Lower lobe of right lung (tissue), 2 donors: ENCODE results near the gene KRTAP10-3. TPM values are rescaled to one million over a fixed set of nuclear protein-coding genes. Genes with fewer than 3 reads are reported as not detected.

Experiments
- ATAC-seq, 2 donors: fragments of 200-7000 bp; cut with Tn5 transposase; one replicate each; pipeline ENCODE4 v1.9.1; 2020 to 2022; ENCODE audit warnings: mild to moderate bottlenecking in 2 of 2, moderate library complexity in 2 of 2
- DNase-seq: peaks from one replicate; pipeline ENCODE4 v3.0.0-alpha.2; 2020
- H3K27ac ChIP-seq: fragments of 200-600 bp; one replicate; pipeline ENCODE4 v1.8.0; 2022
- H3K27me3 ChIP-seq: fragments of 200-600 bp; one replicate; pipeline ENCODE4 v1.8.0; 2022; ENCODE audit warnings: low read depth
- H3K36me3 ChIP-seq: fragments of 200-600 bp; one replicate; pipeline ENCODE4 v1.8.0; 2022; ENCODE audit warnings: mild to moderate bottlenecking
- H3K4me1 ChIP-seq: fragments of 200-600 bp; one replicate; pipeline ENCODE4 v1.8.0; 2022
- H3K4me3 ChIP-seq: fragments of 200-600 bp; one replicate; pipeline ENCODE4 v1.8.0; 2022; ENCODE audit warnings: mild to moderate bottlenecking
- H3K9me3 ChIP-seq: fragments of 200-600 bp; one replicate; pipeline ENCODE4 v1.8.0; 2022
- intact Hi-C: fragments of 100-400 bp; cut with DNase I; formaldehyde crosslinking; loops from one replicate; pipeline ENCODE4 v1.11.0; 2022
- total RNA-seq: library from RNA; stranded (reverse); fragmentation: NEBNext Ultra II Directional; extraction: Animal tissue kit (Norgen Biotek cat#: 25700); gene quantifications from one replicate; pipeline ENCODE4 v1.2.1, GENCODE V29; 2021
- TF ChIP-seq, protein P1 (sequence below): fragments of 200-600 bp; IDR thresholded peaks from one replicate; pipeline ENCODE4 v1.8.0; 2022; ENCODE audit warnings: antibody characterized with exemption, mild to moderate bottlenecking
- donor health status: DM: no; HTN: yes; CAD: no; lungs with severe emphysema.

KRTAP10-3 gene
- total RNA-seq, 1 donor from 2014 or later = not detected

DNA sequence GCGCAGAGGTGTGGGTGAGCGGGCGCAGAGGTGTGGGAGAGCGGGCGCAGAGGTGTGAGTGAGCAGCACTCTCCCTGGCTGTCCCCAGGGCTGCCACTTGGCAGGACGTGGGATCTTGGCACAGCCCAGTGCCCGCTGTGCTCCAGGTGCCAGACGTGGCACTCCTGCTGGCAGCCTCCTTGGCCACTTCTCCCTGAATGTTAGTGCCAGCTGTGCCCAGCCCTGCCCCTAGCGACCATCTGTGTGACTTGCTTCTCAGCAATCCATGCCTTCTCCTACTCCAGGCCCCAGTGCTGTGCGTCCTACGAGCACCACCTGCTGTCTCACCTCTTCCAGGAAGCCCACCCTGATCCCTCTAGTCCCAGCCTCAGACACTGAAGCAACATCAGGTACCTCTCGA lies 49.1 kb downstream of the KRTAP10-3 start:
- H3K4me1 ChIP-seq = peaks cover 12% of the 10 kb centered on the region
- no peaks in the 10 kb centered on the region for H3K36me3 ChIP-seq
- TF ChIP-seq, protein P1, sequence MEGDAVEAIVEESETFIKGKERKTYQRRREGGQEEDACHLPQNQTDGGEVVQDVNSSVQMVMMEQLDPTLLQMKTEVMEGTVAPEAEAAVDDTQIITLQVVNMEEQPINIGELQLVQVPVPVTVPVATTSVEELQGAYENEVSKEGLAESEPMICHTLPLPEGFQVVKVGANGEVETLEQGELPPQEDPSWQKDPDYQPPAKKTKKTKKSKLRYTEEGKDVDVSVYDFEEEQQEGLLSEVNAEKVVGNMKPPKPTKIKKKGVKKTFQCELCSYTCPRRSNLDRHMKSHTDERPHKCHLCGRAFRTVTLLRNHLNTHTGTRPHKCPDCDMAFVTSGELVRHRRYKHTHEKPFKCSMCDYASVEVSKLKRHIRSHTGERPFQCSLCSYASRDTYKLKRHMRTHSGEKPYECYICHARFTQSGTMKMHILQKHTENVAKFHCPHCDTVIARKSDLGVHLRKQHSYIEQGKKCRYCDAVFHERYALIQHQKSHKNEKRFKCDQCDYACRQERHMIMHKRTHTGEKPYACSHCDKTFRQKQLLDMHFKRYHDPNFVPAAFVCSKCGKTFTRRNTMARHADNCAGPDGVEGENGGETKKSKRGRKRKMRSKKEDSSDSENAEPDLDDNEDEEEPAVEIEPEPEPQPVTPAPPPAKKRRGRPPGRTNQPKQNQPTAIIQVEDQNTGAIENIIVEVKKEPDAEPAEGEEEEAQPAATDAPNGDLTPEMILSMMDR = peak; percentile 35
- peaks cover 18% of the 10 kb centered on the region for H3K27me3 ChIP-seq
- intact Hi-C loops = no loop called here
- no peak overlapping the region for H3K4me3 ChIP-seq
- DNase-seq = peak; percentile 88
- no peak overlapping the region for H3K27ac ChIP-seq
- peak; percentile 92 for ATAC-seq
- H3K9me3 ChIP-seq = no peaks in the 10 kb centered on the region

DNA sequence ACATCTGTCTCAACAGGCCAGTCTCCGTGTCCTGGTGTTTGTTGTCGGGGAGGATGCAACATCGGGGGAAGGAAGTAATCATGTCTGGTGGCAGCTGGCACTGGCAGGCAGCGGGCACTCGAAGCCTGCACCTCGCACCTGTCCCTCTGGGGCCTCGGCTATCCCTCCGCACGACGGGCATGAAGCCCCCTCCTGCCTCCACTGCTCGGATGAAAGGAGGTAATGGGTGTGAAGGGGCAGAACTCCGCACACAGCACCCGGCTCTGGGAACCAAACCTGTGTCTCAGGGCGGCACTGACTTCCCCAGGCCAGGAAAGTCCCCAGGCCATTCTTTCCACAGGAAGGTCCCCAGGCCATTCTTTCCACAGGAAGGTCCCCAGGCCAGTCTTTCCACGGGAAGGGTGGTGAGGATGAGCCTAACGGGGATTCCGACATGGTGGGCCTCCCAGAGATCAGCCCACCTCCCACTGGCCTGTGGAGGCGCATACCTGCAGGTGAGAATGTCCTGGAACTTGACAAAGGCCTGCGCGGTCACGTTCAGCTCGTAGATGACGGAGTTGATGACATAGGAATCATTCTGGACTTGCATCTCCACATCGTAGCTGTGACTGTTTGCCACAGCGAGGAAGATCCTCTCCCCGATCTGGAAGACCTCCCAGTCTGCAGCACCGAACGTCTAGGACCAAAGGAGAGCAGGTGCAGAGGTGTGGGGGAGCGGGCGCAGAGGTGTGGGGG lies 49.7 kb downstream of the KRTAP10-3 start:
- DNase-seq = peak; percentile 32
- peaks cover 18% of the 10 kb centered on the region for H3K27me3 ChIP-seq
- ATAC-seq = no peak
- H3K4me3 ChIP-seq = no peak overlapping the region
- H3K27ac ChIP-seq = no peak overlapping the region
- no peaks in the 10 kb centered on the region for H3K9me3 ChIP-seq
- no peaks in the 10 kb centered on the region for H3K36me3 ChIP-seq
- TF ChIP-seq, protein P1 = no peak
- intact Hi-C loops = no loop called here
- H3K4me1 ChIP-seq = peaks cover 12% of the 10 kb centered on the region

DNA sequence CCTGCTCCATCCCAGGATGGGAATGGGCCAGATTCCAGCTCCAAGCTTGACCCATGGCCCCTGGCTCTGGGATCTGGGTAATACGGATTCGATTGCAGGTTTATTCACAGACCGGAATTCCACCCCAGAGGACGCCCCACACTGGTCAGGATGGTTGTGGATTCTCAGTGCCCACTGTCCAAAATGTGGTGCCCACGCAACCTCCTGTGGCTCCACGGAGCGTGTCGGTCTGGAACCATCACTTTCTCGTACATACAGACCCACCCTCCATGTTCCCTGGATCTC lies 50.2 kb downstream of the KRTAP10-3 start:
- peaks cover 18% of the 10 kb centered on the region for H3K27me3 ChIP-seq
- H3K9me3 ChIP-seq = no peaks in the 10 kb centered on the region
- H3K4me1 ChIP-seq = peaks cover 12% of the 10 kb centered on the region
- no peaks in the 10 kb centered on the region for H3K36me3 ChIP-seq
- DNase-seq = no peak
- intact Hi-C loops = no loop called here
- no peak overlapping the region for H3K27ac ChIP-seq
- ATAC-seq = no peak
- no peak overlapping the region for H3K4me3 ChIP-seq
- TF ChIP-seq, protein P1 = no peak

Other genes with a start within 250 kb of the KRTAP10-3 start
- gene CFAP410, start 219.4 kb downstream of the KRTAP10-3 start, total RNA-seq = 20.3 TPM
- 17.9 TPM for gene TRPM2, start 205.2 kb downstream of the KRTAP10-3 start, total RNA-seq
- 4.0 TPM for gene LRRC3, start 103.3 kb downstream of the KRTAP10-3 start, total RNA-seq
- not detected for gene KRTAP10-1, start 18.6 kb downstream of the KRTAP10-3 start, total RNA-seq
- not detected for gene KRTAP10-2, start 7.3 kb downstream of the KRTAP10-3 start, total RNA-seq
- gene KRTAP10-4, start 14.9 kb upstream of the KRTAP10-3 start, total RNA-seq = not detected
- not detected for gene KRTAP10-5, start 21.8 kb upstream of the KRTAP10-3 start, total RNA-seq
- gene KRTAP10-6, start 33.7 kb upstream of the KRTAP10-3 start, total RNA-seq = not detected
- gene KRTAP10-7, start 41.8 kb upstream of the KRTAP10-3 start, total RNA-seq = not detected
- not detected for gene KRTAP10-8, start 53.3 kb upstream of the KRTAP10-3 start, total RNA-seq
- not detected for gene KRTAP10-9, start 68.3 kb upstream of the KRTAP10-3 start, total RNA-seq
- gene KRTAP10-10, start 78.6 kb upstream of the KRTAP10-3 start, total RNA-seq = not detected
- gene KRTAP10-11, start 87.6 kb upstream of the KRTAP10-3 start, total RNA-seq = not detected
- not detected for gene KRTAP12-4, start 95.9 kb upstream of the KRTAP10-3 start, total RNA-seq
- not detected for gene KRTAP12-3, start 99.1 kb upstream of the KRTAP10-3 start, total RNA-seq
- gene KRTAP12-2, start 108.1 kb upstream of the KRTAP10-3 start, total RNA-seq = not detected
- gene KRTAP12-1, start 123.4 kb upstream of the KRTAP10-3 start, total RNA-seq = not detected
- gene KRTAP10-12, start 138.4 kb upstream of the KRTAP10-3 start, total RNA-seq = not detected
- 0.27 TPM for gene TSPEAR, start 152.8 kb upstream of the KRTAP10-3 start, total RNA-seq
- 76.9 TPM for gene UBE2G2, start 243.0 kb upstream of the KRTAP10-3 start, total RNA-seq